HepG2 (cell line): Measurements from ENCODE around the gene PKP3. TPM values are rescaled to one million over a fixed set of nuclear protein-coding genes. Genes with fewer than 3 reads are reported as not detected.

Source experiments
- GATAD1 ChIP-seq: IDR thresholded peaks from 2 replicates; pipeline ENCODE4 v1.6.1; 2016; ENCODE audit warnings: missing genetic modification reagents, missing compliant biosample characterization
- HHEX ChIP-seq: IDR thresholded peaks from 2 replicates; pipeline ENCODE4 v1.6.1; 2016; ENCODE audit warnings: control low read depth
- MTF1 ChIP-seq: sonication (generic); formaldehyde crosslinking; IDR thresholded peaks from 2 replicates; pipeline ENCODE4 v1.5.0; 2020; ENCODE audit warnings: missing genetic modification reagents
- SAFB2 ChIP-seq: sonication (generic); formaldehyde crosslinking; IDR thresholded peaks from 2 replicates; pipeline ENCODE4 v1.5.1; 2020; ENCODE audit warnings: missing genetic modification reagents, low read depth, mild to moderate bottlenecking, borderline replicate concordance
- SRF ChIP-seq: IDR thresholded peaks from 2 replicates; pipeline ENCODE4 v1.6.1; 2011; ENCODE audit warnings: mild to moderate bottlenecking, low read depth, low read length, moderate library complexity
- SYNCRIP ChIP-seq: fragments of 200-400 bp; formaldehyde crosslinking; IDR thresholded peaks from 2 replicates; pipeline ENCODE4 v1.6.1; 2018; ENCODE audit warnings: mild to moderate bottlenecking, low read depth, low read length; ENCODE audit not compliant: insufficient read depth
- YEATS2 ChIP-seq: sonication (generic); formaldehyde crosslinking; IDR thresholded peaks from 2 replicates; pipeline ENCODE4 v1.4.0; 2020; ENCODE audit warnings: missing genetic modification reagents, borderline replicate concordance
- ZFP36 ChIP-seq: fragments of 150-350 bp; IDR thresholded peaks from 2 replicates; pipeline ENCODE4 v1.6.1; 2018; ENCODE audit warnings: borderline replicate concordance, low read length, low read depth; ENCODE audit not compliant: partially characterized antibody
- ZNF136 ChIP-seq: sonication (generic); formaldehyde crosslinking; IDR thresholded peaks from 2 replicates; pipeline ENCODE4 v1.8.1; 2022; ENCODE audit warnings: low read depth, mild to moderate bottlenecking, moderate library complexity, missing genetic modification reagents
- ZNF430 ChIP-seq: sonication (generic); formaldehyde crosslinking; IDR thresholded peaks from 2 replicates; pipeline ENCODE4 v1.9.0; 2021; ENCODE audit warnings: mild to moderate bottlenecking, missing genetic modification reagents
- ZNF720 ChIP-seq: sonication (generic); formaldehyde crosslinking; IDR thresholded peaks from 2 replicates; pipeline ENCODE4 v1.4.0; 2020; ENCODE audit warnings: missing genetic modification reagents
- ZNF788 ChIP-seq: sonication (generic); formaldehyde crosslinking; IDR thresholded peaks from 2 replicates; pipeline ENCODE4 v1.5.0; 2020; ENCODE audit warnings: mild to moderate bottlenecking, missing genetic modification reagents, borderline replicate concordance
- polyA plus RNA-seq, 8 experiments: library from polyadenylated mRNA; depleted of rRNA in 3 of 8; stranded (reverse) in 7 of 8; unstranded in 1 of 8; fragments of >200 nt; fragmentation: Illumina TruSeq in 4 of 8; extraction: Trizol in 4 of 8; gene quantifications; 2 replicates each; pipeline versions ENCODE4 v1.2.1 to v1.2.3, GENCODE V29; 2011 to 2016; ENCODE audit warnings: low read depth in 4 of 8, missing spikeins in 1 of 8, mixed read lengths in 1 of 8; ENCODE audit not compliant: insufficient read depth in 1 of 8
- total RNA-seq, 5 experiments: library from RNA; depleted of rRNA; stranded (reverse); fragments of >200 nt; fragmentation: Illumina TruSeq; extraction: Trizol; gene quantifications; 2 replicates each; pipeline ENCODE4 v1.2.3, GENCODE V29; 2016; ENCODE audit warnings: low read depth in 1 of 5
- TF ChIP-seq, protein P1 (sequence below), 2 experiments: sonication (generic) in 1 of 2; formaldehyde crosslinking in 1 of 2; IDR thresholded peaks; 2 replicates each; pipeline versions ENCODE4 v1.4.0 to v1.6.1; 2018 to 2020; ENCODE audit warnings: missing genetic modification reagents in 2 of 2, borderline replicate concordance in 1 of 2, low read depth in 1 of 2, mild to moderate bottlenecking in 1 of 2, missing biosample characterization in 1 of 2
- TF ChIP-seq, protein P2 (sequence below): sonication (generic); formaldehyde crosslinking; IDR thresholded peaks from 2 replicates; pipeline ENCODE4 v1.4.0; 2020; ENCODE audit warnings: missing genetic modification reagents
- TF ChIP-seq, protein P3 (sequence below): sonication (generic); formaldehyde crosslinking; IDR thresholded peaks from 2 replicates; pipeline ENCODE4 v1.5.0; 2020; ENCODE audit warnings: mild to moderate bottlenecking, missing genetic modification reagents, borderline replicate concordance
- TF ChIP-seq, protein P4 (sequence below): sonication (generic); formaldehyde crosslinking; IDR thresholded peaks from 2 replicates; pipeline ENCODE4 v1.4.0; 2020; ENCODE audit warnings: missing genetic modification reagents
- TF ChIP-seq, protein P5 (sequence below): sonication (generic); formaldehyde crosslinking; IDR thresholded peaks from 2 replicates; pipeline ENCODE4 v1.8.1; 2023; ENCODE audit warnings: mild to moderate bottlenecking, missing genetic modification reagents

PKP3 gene
- total and polyA plus RNA-seq, 2 of the 13 experiments (the other 11 are each of a cell fraction or from before 2014, with no cell fraction given): 18.0 to 28.7 TPM

DNA sequence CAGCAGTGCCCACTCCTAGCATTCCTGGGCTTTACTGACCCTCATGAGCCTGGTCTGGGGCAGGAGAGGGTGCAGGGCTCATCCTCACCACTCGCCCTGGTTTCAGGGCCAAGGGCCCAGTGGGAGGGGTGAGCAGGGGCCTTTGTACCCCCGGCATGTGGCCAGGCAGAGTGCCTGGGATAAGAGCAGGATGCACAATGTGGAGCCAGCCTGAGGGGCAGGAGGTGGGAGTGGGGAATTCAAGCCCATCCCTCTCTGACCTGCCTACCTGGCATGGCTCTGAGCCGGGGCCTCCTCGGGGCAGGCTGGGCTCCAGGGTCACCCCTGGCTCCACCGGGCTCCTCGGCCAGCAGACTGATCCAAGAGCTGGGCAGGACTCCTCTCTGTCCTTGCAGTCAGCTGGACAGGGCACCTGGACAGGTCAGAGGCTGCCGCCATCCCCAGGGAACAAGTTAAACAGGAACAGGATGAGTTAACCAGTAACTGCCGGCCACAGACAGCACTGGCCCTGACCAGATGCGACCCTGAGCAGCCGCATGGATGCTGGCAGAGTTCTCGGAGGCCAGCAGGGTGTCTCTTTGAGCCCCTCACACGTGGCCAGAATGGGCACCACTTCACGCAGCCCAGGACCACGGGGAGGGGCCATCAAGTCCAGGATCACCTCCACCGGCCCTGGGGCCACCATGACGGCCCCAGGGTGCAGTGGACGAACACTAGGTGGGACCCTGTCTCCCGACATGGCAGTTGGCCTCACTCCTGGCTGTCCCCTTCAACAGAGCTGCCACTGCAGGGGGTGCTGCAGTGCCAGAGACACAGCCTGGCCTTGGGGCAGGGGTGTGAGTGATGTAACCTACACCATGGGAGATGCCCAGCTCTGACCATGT lies 15.8 kb downstream of the PKP3 start (continued):
- no peak for TF ChIP-seq ZNF720
- no peak for TF ChIP-seq MTF1 (CRISPR knock-in tag)
- TF ChIP-seq ZNF430: peak; percentile 22; the same call in 1 of the 2 replicates
- peak; percentile 81; the same call in 1 of the 2 replicates for TF ChIP-seq ZNF788
- no peak for TF ChIP-seq GATAD1 (CRISPR knock-in tag)
- TF ChIP-seq, protein P1, sequence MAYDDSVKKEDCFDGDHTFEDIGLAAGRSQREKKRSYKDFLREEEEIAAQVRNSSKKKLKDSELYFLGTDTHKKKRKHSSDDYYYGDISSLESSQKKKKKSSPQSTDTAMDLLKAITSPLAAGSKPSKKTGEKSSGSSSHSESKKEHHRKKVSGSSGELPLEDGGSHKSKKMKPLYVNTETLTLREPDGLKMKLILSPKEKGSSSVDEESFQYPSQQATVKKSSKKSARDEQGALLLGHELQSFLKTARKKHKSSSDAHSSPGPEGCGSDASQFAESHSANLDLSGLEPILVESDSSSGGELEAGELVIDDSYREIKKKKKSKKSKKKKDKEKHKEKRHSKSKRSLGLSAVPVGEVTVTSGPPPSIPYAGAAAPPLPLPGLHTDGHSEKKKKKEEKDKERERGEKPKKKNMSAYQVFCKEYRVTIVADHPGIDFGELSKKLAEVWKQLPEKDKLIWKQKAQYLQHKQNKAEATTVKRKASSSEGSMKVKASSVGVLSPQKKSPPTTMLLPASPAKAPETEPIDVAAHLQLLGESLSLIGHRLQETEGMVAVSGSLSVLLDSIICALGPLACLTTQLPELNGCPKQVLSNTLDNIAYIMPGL (CRISPR knock-in tag; IDR thresholded peaks at IDR 0.05; ENCODE audit: borderline replicate concordance in 1 of 2, low read depth in 1 of 2): peak; percentile 44 to 62; a peak in 1 of 4 replicates
- TF ChIP-seq, protein P2, sequence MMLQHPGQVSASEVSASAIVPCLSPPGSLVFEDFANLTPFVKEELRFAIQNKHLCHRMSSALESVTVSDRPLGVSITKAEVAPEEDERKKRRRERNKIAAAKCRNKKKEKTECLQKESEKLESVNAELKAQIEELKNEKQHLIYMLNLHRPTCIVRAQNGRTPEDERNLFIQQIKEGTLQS (CRISPR knock-in tag): no peak; the same call in 1 of the 2 replicates
- TF ChIP-seq YEATS2: no peak
- no peak for TF ChIP-seq ZNF136 (CRISPR knock-in tag)
- TF ChIP-seq, protein P3, sequence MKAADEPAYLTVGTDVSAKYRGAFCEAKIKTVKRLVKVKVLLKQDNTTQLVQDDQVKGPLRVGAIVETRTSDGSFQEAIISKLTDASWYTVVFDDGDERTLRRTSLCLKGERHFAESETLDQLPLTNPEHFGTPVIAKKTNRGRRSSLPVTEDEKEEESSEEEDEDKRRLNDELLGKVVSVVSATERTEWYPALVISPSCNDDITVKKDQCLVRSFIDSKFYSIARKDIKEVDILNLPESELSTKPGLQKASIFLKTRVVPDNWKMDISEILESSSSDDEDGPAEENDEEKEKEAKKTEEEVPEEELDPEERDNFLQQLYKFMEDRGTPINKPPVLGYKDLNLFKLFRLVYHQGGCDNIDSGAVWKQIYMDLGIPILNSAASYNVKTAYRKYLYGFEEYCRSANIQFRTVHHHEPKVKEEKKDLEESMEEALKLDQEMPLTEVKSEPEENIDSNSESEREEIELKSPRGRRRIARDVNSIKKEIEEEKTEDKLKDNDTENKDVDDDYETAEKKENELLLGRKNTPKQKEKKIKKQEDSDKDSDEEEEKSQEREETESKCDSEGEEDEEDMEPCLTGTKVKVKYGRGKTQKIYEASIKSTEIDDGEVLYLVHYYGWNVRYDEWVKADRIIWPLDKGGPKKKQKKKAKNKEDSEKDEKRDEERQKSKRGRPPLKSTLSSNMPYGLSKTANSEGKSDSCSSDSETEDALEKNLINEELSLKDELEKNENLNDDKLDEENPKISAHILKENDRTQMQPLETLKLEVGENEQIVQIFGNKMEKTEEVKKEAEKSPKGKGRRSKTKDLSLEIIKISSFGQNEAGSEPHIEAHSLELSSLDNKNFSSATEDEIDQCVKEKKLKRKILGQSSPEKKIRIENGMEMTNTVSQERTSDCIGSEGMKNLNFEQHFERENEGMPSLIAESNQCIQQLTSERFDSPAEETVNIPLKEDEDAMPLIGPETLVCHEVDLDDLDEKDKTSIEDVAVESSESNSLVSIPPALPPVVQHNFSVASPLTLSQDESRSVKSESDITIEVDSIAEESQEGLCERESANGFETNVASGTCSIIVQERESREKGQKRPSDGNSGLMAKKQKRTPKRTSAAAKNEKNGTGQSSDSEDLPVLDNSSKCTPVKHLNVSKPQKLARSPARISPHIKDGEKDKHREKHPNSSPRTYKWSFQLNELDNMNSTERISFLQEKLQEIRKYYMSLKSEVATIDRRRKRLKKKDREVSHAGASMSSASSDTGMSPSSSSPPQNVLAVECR (CRISPR knock-in tag): peak; percentile 61; the same call in 1 of the 2 replicates
- TF ChIP-seq, protein P4, sequence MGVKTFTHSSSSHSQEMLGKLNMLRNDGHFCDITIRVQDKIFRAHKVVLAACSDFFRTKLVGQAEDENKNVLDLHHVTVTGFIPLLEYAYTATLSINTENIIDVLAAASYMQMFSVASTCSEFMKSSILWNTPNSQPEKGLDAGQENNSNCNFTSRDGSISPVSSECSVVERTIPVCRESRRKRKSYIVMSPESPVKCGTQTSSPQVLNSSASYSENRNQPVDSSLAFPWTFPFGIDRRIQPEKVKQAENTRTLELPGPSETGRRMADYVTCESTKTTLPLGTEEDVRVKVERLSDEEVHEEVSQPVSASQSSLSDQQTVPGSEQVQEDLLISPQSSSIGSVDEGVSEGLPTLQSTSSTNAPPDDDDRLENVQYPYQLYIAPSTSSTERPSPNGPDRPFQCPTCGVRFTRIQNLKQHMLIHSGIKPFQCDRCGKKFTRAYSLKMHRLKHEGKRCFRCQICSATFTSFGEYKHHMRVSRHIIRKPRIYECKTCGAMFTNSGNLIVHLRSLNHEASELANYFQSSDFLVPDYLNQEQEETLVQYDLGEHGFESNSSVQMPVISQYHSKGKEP (CRISPR knock-in tag): no peak
- no peak for TF ChIP-seq ZFP36
- TF ChIP-seq SAFB2 (CRISPR knock-in tag): peak; percentile 37; the same call in 1 of the 2 replicates
- no peak for TF ChIP-seq HHEX (CRISPR knock-in tag)
- TF ChIP-seq, protein P5, sequence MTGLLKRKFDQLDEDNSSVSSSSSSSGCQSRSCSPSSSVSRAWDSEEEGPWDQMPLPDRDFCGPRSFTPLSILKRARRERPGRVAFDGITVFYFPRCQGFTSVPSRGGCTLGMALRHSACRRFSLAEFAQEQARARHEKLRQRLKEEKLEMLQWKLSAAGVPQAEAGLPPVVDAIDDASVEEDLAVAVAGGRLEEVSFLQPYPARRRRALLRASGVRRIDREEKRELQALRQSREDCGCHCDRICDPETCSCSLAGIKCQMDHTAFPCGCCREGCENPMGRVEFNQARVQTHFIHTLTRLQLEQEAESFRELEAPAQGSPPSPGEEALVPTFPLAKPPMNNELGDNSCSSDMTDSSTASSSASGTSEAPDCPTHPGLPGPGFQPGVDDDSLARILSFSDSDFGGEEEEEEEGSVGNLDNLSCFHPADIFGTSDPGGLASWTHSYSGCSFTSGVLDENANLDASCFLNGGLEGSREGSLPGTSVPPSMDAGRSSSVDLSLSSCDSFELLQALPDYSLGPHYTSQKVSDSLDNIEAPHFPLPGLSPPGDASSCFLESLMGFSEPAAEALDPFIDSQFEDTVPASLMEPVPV (CRISPR knock-in tag): peak; percentile 85; the same call in 1 of the 2 replicates
- TF ChIP-seq SRF: no peak
- no peak for TF ChIP-seq SYNCRIP
